ENCODE data around the gene CLDN18. TPM values are rescaled to one million over a fixed set of nuclear protein-coding genes. Genes with fewer than 3 reads are reported as not detected.

CLDN18 gene
- total and polyA plus RNA-seq, 2 experiments from 2014 or later, result 0.19 TPM; not detected in 1

GRCh38 chr3:138079901-138080300, 69.9 kb downstream of the CLDN18 start:
- no peaks in the 10 kb centered on the region; the same call in 1 of the 2 replicates for H3K36me3 ChIP-seq (ENCODE audit: insufficient read depth)
- H2AFZ ChIP-seq, result no peak overlapping the region
- no peak overlapping the region for H3K4me3 ChIP-seq
- ATAC-seq (no peak), DNase-seq (ENCODE audit: low spot score) (no peak)
- H3K27ac ChIP-seq (ENCODE audit: low read depth), result no peak overlapping the region
- H4K20me1 ChIP-seq (replicated peaks; ENCODE audit: insufficient read depth), result no peaks in the 10 kb centered on the region
- no peaks in the 10 kb centered on the region for H3K4me1 ChIP-seq (ENCODE audit: insufficient read depth)
- Mint-ChIP-seq H3K9me3 (no peaks in the 10 kb centered on the region), H3K27me3 (ENCODE audit: insufficient read depth, low read depth, poor library complexity) (peaks cover 3% of the 10 kb centered on the region), H3K4me1 (no peaks in the 10 kb centered on the region; the same call in 2 of the 3 replicates), H3K27ac (no peak overlapping the region), H3K4me3 (no peak overlapping the region), H3K36me3 (ENCODE audit: low read depth) (peaks cover 28% of the 10 kb centered on the region)
- no peaks in the 10 kb centered on the region for H3K9me2 ChIP-seq (ENCODE audit: insufficient read depth)
- TF ChIP-seq ZNF331 (CRISPR knock-in tag; IDR thresholded peaks at IDR 0.05; ENCODE audit: low read depth) (no peak), ETS1 (IDR thresholded peaks at IDR 0.05) (no peak), ZNF114 (CRISPR knock-in tag; IDR thresholded peaks at IDR 0.05) (no peak), EZH2 (IDR thresholded peaks at IDR 0.05; ENCODE audit: low read depth, unreplicated experiment) (no peak), REST (IDR thresholded peaks at IDR 0.05; ENCODE audit: unreplicated experiment) (no peak), ZNF462 (CRISPR knock-in tag; IDR thresholded peaks at IDR 0.05) (no peak), JUNB (IDR thresholded peaks at IDR 0.05; ENCODE audit: unreplicated experiment) (no peak), EZH2phosphoT487 (IDR thresholded peaks at IDR 0.05; ENCODE audit: unreplicated experiment) (no peak), POLR2AphosphoS5 (IDR thresholded peaks at IDR 0.05; ENCODE audit: low read depth) (no peak)
- no peaks in the 10 kb centered on the region for H3K27me3 ChIP-seq (ENCODE audit: insufficient read depth)
- no peaks in the 10 kb centered on the region for H3F3A ChIP-seq (replicated peaks; ENCODE audit: low read depth)
- H3K79me2 ChIP-seq (replicated peaks; ENCODE audit: insufficient read depth), result no peaks in the 10 kb centered on the region
- H3K4me2 ChIP-seq, result no peak overlapping the region
